T-helper 2 cell (primary cell): ENCODE data around the gene CD200R1L.
A peak's percentile ranks its signal among the peaks of the same experiment; 100 is the strongest.

Source experiments
- DNase-seq, 5 experiments: peaks; one replicate each; pipeline versions ENCODE4 v3.0.0 to v3.0.0-alpha.2; 2012 to 2022

The CD200R1L gene

GRCh38 chr3:112818289-112818688 is 28.4 kb downstream of the CD200R1L start:
- DNase-seq = no peak

GRCh38 chr3:112817797-112818196 is 28.9 kb downstream of the CD200R1L start:
- DNase-seq = no peak

GRCh38 chr3:112817271-112817670 is 29.4 kb downstream of the CD200R1L start:
- DNase-seq = no peak

GRCh38 chr3:112815981-112816380 is 30.7 kb downstream of the CD200R1L start:
- no peak for DNase-seq

- DNase-seq = peak in 1 of 5 experiments; percentile 51
Measured at GRCh38 chr3:112814266-112814665, 32.4 kb downstream of the CD200R1L start.

GRCh38 chr3:112813723-112814171 is 32.9 kb downstream of the CD200R1L start:
- peak in 1 of 5 experiments; percentile 42 for DNase-seq

GRCh38 chr3:112813016-112813415 is 33.6 kb downstream of the CD200R1L start:
- DNase-seq = no peak

GRCh38 chr3:112811917-112812660 is 34.6 kb downstream of the CD200R1L start:
- peak in 1 of 5 experiments; percentile 40 for DNase-seq

- no peak for DNase-seq
Measured at GRCh38 chr3:112811131-112811884, 35.4 kb downstream of the CD200R1L start.

GRCh38 chr3:112810561-112810960 is 36.1 kb downstream of the CD200R1L start:
- DNase-seq = no peak

- DNase-seq = no peak
Measured at GRCh38 chr3:112808136-112808535, 38.5 kb downstream of the CD200R1L start.

- DNase-seq = peak in 1 of 5 experiments; percentile 51
Measured at GRCh38 chr3:112807685-112808084, 39.0 kb downstream of the CD200R1L start.

GRCh38 chr3:112806903-112807302 is 39.8 kb downstream of the CD200R1L start:
- DNase-seq = no peak

- no peak for DNase-seq
Measured at GRCh38 chr3:112805126-112805525, 41.5 kb downstream of the CD200R1L start.

- DNase-seq = no peak
Measured at GRCh38 chr3:112804021-112804420, 42.6 kb downstream of the CD200R1L start.

GRCh38 chr3:112803467-112803866 is 43.2 kb downstream of the CD200R1L start:
- DNase-seq = no peak

GRCh38 chr3:112802338-112802737 is 44.3 kb downstream of the CD200R1L start:
- peak in 1 of 5 experiments; percentile 18 for DNase-seq

GRCh38 chr3:112799946-112800345 is 46.7 kb downstream of the CD200R1L start:
- no peak for DNase-seq

GRCh38 chr3:112794622-112795172 is 52.0 kb downstream of the CD200R1L start:
- DNase-seq = no peak

- no peak for DNase-seq
Measured at GRCh38 chr3:112793326-112794081, 53.2 kb downstream of the CD200R1L start.

- DNase-seq = no peak
Measured at GRCh38 chr3:112791736-112792135, 54.9 kb downstream of the CD200R1L start.

- DNase-seq = no peak
Measured at GRCh38 chr3:112789787-112790186, 56.9 kb downstream of the CD200R1L start.
